IMR-90 (cell line): Measurements from ENCODE around the gene GPR176. TPM values are rescaled to one million over a fixed set of nuclear protein-coding genes. Genes with fewer than 3 reads are reported as not detected.

Experiments used
- ATAC-seq: fragments of 200-7000 bp; cut with Tn5 transposase; 2 replicates; pipeline ENCODE4 v1.9.1; 2020; ENCODE audit warnings: low read depth, mild to moderate bottlenecking, moderate library complexity
- BruUV-seq: library from RNA; stranded (reverse); fragments of 400-500 nt; replicated peaks from 2 replicates; lab custom pipeline; 2021; lab: Mats Ljungman, UMichigan
- CTCF ChIA-PET: fragments of 300-600 bp; formaldehyde crosslinking; extraction: SDS; loops from one replicate; lab custom pipeline; 2021; ENCODE audit warnings: antibody characterized with exemption; lab: Yijun Ruan, JAX
- POLR2A ChIA-PET: fragments of 300-600 bp; sonication (Branson Sonifier 250); formaldehyde crosslinking; loops from one replicate; lab custom pipeline; 2022; ENCODE audit warnings: antibody characterized with exemption; ENCODE audit not compliant: unreplicated experiment; lab: Charles Lee
- DNase-seq: peaks from one replicate; pipeline ENCODE4 v3.0.0; 2013
- H2AFZ ChIP-seq: replicated peaks from 2 replicates; pipeline ENCODE3; 2013; ENCODE audit warnings: low read length, mild to moderate bottlenecking; ENCODE audit not compliant: poor library complexity
- H2AK5ac ChIP-seq: 2 replicates; pipeline ENCODE4 v1.6.1; 2013; ENCODE audit warnings: low read depth, low read length, inconsistent platforms
- H2AK9ac ChIP-seq: replicated peaks from 2 replicates; pipeline ENCODE3; 2013; ENCODE audit warnings: mild to moderate bottlenecking, low read depth, low read length, moderate library complexity; ENCODE audit not compliant: poor library complexity
- H2BK120ac ChIP-seq: 2 replicates; pipeline ENCODE4 v1.6.1; 2013; ENCODE audit warnings: low read depth, low read length, inconsistent platforms
- H2BK15ac ChIP-seq: 3 replicates; pipeline ENCODE4 v1.6.1; 2013; ENCODE audit warnings: low read depth, low read length, inconsistent platforms
- H2BK20ac ChIP-seq: 2 replicates; pipeline ENCODE4 v1.6.1; 2013; ENCODE audit warnings: low read depth, mild to moderate bottlenecking, inconsistent platforms, low read length, moderate library complexity
- H2BK5ac ChIP-seq: 2 replicates; pipeline ENCODE4 v1.6.1; 2013; ENCODE audit warnings: mild to moderate bottlenecking, low read depth, low read length, inconsistent platforms; ENCODE audit not compliant: poor library complexity, severe bottlenecking
- H3K14ac ChIP-seq: replicated peaks from 2 replicates; pipeline ENCODE4 v1.6.1; 2013; ENCODE audit warnings: low read depth, low read length, inconsistent platforms
- H3K18ac ChIP-seq: 2 replicates; pipeline ENCODE4 v1.6.1; 2013; ENCODE audit warnings: low read depth, low read length, control low read depth
- H3K23ac ChIP-seq: 2 replicates; pipeline ENCODE4 v1.6.1; 2013; ENCODE audit warnings: low read depth, low read length, inconsistent platforms
- H3K27ac ChIP-seq: 2 replicates; pipeline ENCODE4 v1.5.1; 2013; ENCODE audit warnings: mild to moderate bottlenecking, control low read depth, low read length; ENCODE audit not compliant: insufficient read depth
- H3K27me3 ChIP-seq: 2 replicates; pipeline ENCODE4 v1.6.1; 2013; ENCODE audit warnings: low read length; ENCODE audit not compliant: control insufficient read depth, insufficient read depth
- H3K36me3 ChIP-seq: 2 replicates; pipeline ENCODE4 v1.6.1; 2013; ENCODE audit warnings: low read length, mixed read lengths; ENCODE audit not compliant: control insufficient read depth, insufficient read depth
- H3K4ac ChIP-seq: 2 replicates; pipeline ENCODE4 v1.6.1; 2013; ENCODE audit warnings: low read depth, low read length, inconsistent platforms
- H3K4me1 ChIP-seq: 2 replicates; pipeline ENCODE4 v1.6.1; 2013; ENCODE audit warnings: low read length, mixed read lengths; ENCODE audit not compliant: control insufficient read depth, insufficient read depth
- H3K4me2 ChIP-seq: 2 replicates; pipeline ENCODE4 v1.6.1; 2013; ENCODE audit warnings: low read depth, mild to moderate bottlenecking, control low read depth, low read length, moderate library complexity
- H3K4me3 ChIP-seq: 2 replicates; pipeline ENCODE4 v1.5.1; 2013; ENCODE audit warnings: low read depth, mild to moderate bottlenecking, control low read depth, low read length, moderate library complexity; ENCODE audit not compliant: insufficient read depth
- H3K56ac ChIP-seq: 2 replicates; pipeline ENCODE4 v1.6.1; 2013; ENCODE audit warnings: low read length, inconsistent platforms; ENCODE audit not compliant: insufficient read depth; ENCODE audit errors: extremely low read depth
- H3K79me1 ChIP-seq, 2 experiments: 2 replicates each; pipeline ENCODE4 v1.6.1; 2013; ENCODE audit warnings: low read length in 2 of 2, inconsistent platforms in 1 of 2, low read depth in 1 of 2
- H3K9ac ChIP-seq: 2 replicates; pipeline ENCODE4 v1.6.1; 2013; ENCODE audit warnings: low read depth, low read length, control low read depth
- H3K9me1 ChIP-seq: 2 replicates; pipeline ENCODE4 v1.6.1; 2013; ENCODE audit warnings: low read length, inconsistent platforms; ENCODE audit not compliant: insufficient read depth
- H3K9me3 ChIP-seq: 2 replicates; pipeline ENCODE4 v1.6.1; 2013; ENCODE audit warnings: low read length; ENCODE audit not compliant: control insufficient read depth, insufficient read depth
- H4K20me1 ChIP-seq: 2 replicates; pipeline ENCODE4 v1.6.1; 2013; ENCODE audit warnings: low read length, inconsistent platforms; ENCODE audit not compliant: insufficient read depth
- H4K5ac ChIP-seq: 2 replicates; pipeline ENCODE4 v1.6.1; 2013; ENCODE audit warnings: mild to moderate bottlenecking, low read depth, low read length, control low read depth
- H4K8ac ChIP-seq, 2 experiments: 2 replicates each; pipeline ENCODE4 v1.6.1; 2013; ENCODE audit warnings: low read depth in 2 of 2, low read length in 2 of 2, control low read depth in 1 of 2, inconsistent platforms in 1 of 2
- H4K91ac ChIP-seq: 2 replicates; pipeline ENCODE4 v1.6.1; 2013; ENCODE audit warnings: low read depth, low read length, inconsistent platforms; ENCODE audit not compliant: insufficient read depth
- CHD1 ChIP-seq: IDR thresholded peaks from 2 replicates; pipeline ENCODE4 v1.6.1; 2012; ENCODE audit warnings: low read depth, low read length, improper control_type of control experiment
- CTCF ChIP-seq: conservative IDR thresholded peaks from 2 replicates; pipeline ENCODE4 v1.5.1; 2012; ENCODE audit warnings: mild to moderate bottlenecking, low read depth, low read length, improper control_type of control experiment
- FOS ChIP-seq: fragments of 150-350 bp; IDR thresholded peaks from 2 replicates; pipeline ENCODE4 v1.6.1; 2016; ENCODE audit warnings: low read depth, low read length
- MAZ ChIP-seq: IDR thresholded peaks from 2 replicates; pipeline ENCODE4 v1.6.1; 2012; ENCODE audit warnings: low read depth, mild to moderate bottlenecking, low read length, improper control_type of control experiment, moderate library complexity, borderline replicate concordance
- MXI1 ChIP-seq: IDR thresholded peaks from 2 replicates; pipeline ENCODE4 v1.6.1; 2012; ENCODE audit warnings: low read depth, mild to moderate bottlenecking, low read length, moderate library complexity, borderline replicate concordance
- NFE2L2 ChIP-seq: fragments of 150-350 bp; IDR thresholded peaks from 2 replicates; pipeline ENCODE4 v1.6.1; 2016; ENCODE audit warnings: low read depth, mild to moderate bottlenecking, low read length
- RAD21 ChIP-seq: IDR thresholded peaks from 2 replicates; pipeline ENCODE4 v1.6.1; 2012; ENCODE audit warnings: low read length, improper control_type of control experiment
- RFX5 ChIP-seq: IDR thresholded peaks from 2 replicates; pipeline ENCODE4 v1.8.0; 2012; ENCODE audit warnings: low read depth, mild to moderate bottlenecking, low read length, moderate library complexity
- SMC3 ChIP-seq: fragments of 150-350 bp; IDR thresholded peaks from 2 replicates; pipeline ENCODE4 v1.6.1; 2016; ENCODE audit warnings: low read depth, mild to moderate bottlenecking, antibody characterized with exemption, low read length, moderate library complexity
- USF2 ChIP-seq: fragments of 150-350 bp; IDR thresholded peaks from 2 replicates; pipeline ENCODE4 v1.6.1; 2017; ENCODE audit warnings: mild to moderate bottlenecking, antibody characterized with exemption, low read length, low read depth
- WGBS, 2 experiments: methylation state at CpG; one replicate each; pipeline versions ENCODE4 v1.1.5 to v1.1.7; 2013; ENCODE audit warnings: missing lambda C conversion rate in 2 of 2; ENCODE audit not compliant: insufficient read length in 1 of 2; ENCODE audit errors: extremely low coverage in 2 of 2; 5-methylcytosine and 5-hydroxymethylcytosine counted together
- dilution Hi-C: fragments of 300-500 bp; cut with HindIII; formaldehyde crosslinking; loops from one replicate; pipeline ENCODE4 v1.14.3; 2018; ENCODE audit warnings: low sequenced_read_pairs; ENCODE audit not compliant: unreplicated experiment
- in situ Hi-C: fragments of 300-500 bp; cut with MboI; formaldehyde crosslinking; loops from 3 replicates; pipeline ENCODE4 v1.14.3; 2019; ENCODE audit warnings: low sequenced_read_pairs, inconsistent platforms, mixed read lengths
- intact Hi-C: fragments of 100-400 bp; cut with micrococcal nuclease; formaldehyde crosslinking; loops from 2 replicates; pipeline ENCODE4 v1.10.0; 2022
- polyA plus RNA-seq, 3 experiments: library from polyadenylated mRNA; depleted of rRNA; stranded (reverse); fragments of >200 nt; gene quantifications; 2 replicates each; pipeline ENCODE4 v1.2.3, GENCODE V29; 2012; ENCODE audit warnings: low replicate concordance in 1 of 3
- total RNA-seq: library from RNA; depleted of rRNA; stranded (reverse); fragments of >200 nt; gene quantifications from 2 replicates; pipeline ENCODE4 v1.2.3, GENCODE V29; 2012

Gene GPR176
- total and polyA plus RNA-seq, 2 of the 4 experiments (the other 2 are of a cell fraction) = 114 to 246 TPM

GRCh38 chr15:39814489-39814888 lies 105.6 kb downstream of the GPR176 start:
- no peak overlapping the region for H3K18ac ChIP-seq
- H3K4me1 ChIP-seq = peaks cover 7% of the 10 kb centered on the region; the same call in 1 of the 2 replicates
- no peak overlapping the region for H3K14ac ChIP-seq
- H3K4ac ChIP-seq = no peak overlapping the region
- dilution Hi-C loops = no loop called here
- H3K9ac ChIP-seq = no peak overlapping the region
- H3K56ac ChIP-seq = no peak overlapping the region
- peaks cover 39% of the 10 kb centered on the region; the same call in 1 of the 2 replicates for H4K20me1 ChIP-seq
- in situ Hi-C loops = no loop called here
- H3K27ac ChIP-seq = no peak overlapping the region
- ChIA-PET POLR2A (no interaction called here), CTCF (no interaction called here)
- no peak overlapping the region for H4K8ac ChIP-seq
- intact Hi-C loops = no loop called here
- peaks cover 8% of the 10 kb centered on the region for H3K9me1 ChIP-seq
- no peak overlapping the region for H2AFZ ChIP-seq
- BruUV-seq = no TSS peak
- H2BK15ac ChIP-seq = no peak overlapping the region
- H4K5ac ChIP-seq = no peak overlapping the region
- no peak overlapping the region for H2BK5ac ChIP-seq
- H3K36me3 ChIP-seq = no peaks in the 10 kb centered on the region
- H3K79me1 ChIP-seq = peaks cover 25 to 78% of the 10 kb centered on the region in 2 experiments
- H3K27me3 ChIP-seq = no peaks in the 10 kb centered on the region
- no peak overlapping the region for H3K4me2 ChIP-seq
- H2AK5ac ChIP-seq = no peak overlapping the region
- H2BK20ac ChIP-seq = no peak overlapping the region
- no CpG with 5 or more reads among the region's 1 CpG for WGBS, 2 experiments
- TF ChIP-seq FOS (no peak), RAD21 (no peak), RFX5 (no peak), MXI1 (no peak), CTCF (no peak), CHD1 (no peak), SMC3 (no peak), NFE2L2 (no peak), USF2 (no peak), MAZ (no peak)
- H3K4me3 ChIP-seq = no peak overlapping the region
- DNase-seq (no peak), ATAC-seq (no peak)
- H3K9me3 ChIP-seq = no peaks in the 10 kb centered on the region
- H3K23ac ChIP-seq = no peak overlapping the region
- no peak overlapping the region for H2BK120ac ChIP-seq
- no peak overlapping the region for H2AK9ac ChIP-seq
- no peak overlapping the region for H4K91ac ChIP-seq
